ENCODE measurements around the gene HSF2.

- TF ChIP-seq FOXP2 (optimal IDR thresholded peaks at IDR 0.05; ENCODE audit: borderline replicate concordance, extremely low read depth, extremely low read length, insufficient read depth) (no peak), SIN3A (IDR thresholded peaks at IDR 0.05; ENCODE audit: borderline replicate concordance, insufficient read depth, low read length) (no peak), TAF1 (IDR thresholded peaks at IDR 0.05; ENCODE audit: borderline replicate concordance, insufficient read depth, low read length) (no peak), POLR2AphosphoS5 (IDR thresholded peaks at IDR 0.05; ENCODE audit: low read depth, low read length) (no peak)
- TF ChIP-seq, protein P1, sequence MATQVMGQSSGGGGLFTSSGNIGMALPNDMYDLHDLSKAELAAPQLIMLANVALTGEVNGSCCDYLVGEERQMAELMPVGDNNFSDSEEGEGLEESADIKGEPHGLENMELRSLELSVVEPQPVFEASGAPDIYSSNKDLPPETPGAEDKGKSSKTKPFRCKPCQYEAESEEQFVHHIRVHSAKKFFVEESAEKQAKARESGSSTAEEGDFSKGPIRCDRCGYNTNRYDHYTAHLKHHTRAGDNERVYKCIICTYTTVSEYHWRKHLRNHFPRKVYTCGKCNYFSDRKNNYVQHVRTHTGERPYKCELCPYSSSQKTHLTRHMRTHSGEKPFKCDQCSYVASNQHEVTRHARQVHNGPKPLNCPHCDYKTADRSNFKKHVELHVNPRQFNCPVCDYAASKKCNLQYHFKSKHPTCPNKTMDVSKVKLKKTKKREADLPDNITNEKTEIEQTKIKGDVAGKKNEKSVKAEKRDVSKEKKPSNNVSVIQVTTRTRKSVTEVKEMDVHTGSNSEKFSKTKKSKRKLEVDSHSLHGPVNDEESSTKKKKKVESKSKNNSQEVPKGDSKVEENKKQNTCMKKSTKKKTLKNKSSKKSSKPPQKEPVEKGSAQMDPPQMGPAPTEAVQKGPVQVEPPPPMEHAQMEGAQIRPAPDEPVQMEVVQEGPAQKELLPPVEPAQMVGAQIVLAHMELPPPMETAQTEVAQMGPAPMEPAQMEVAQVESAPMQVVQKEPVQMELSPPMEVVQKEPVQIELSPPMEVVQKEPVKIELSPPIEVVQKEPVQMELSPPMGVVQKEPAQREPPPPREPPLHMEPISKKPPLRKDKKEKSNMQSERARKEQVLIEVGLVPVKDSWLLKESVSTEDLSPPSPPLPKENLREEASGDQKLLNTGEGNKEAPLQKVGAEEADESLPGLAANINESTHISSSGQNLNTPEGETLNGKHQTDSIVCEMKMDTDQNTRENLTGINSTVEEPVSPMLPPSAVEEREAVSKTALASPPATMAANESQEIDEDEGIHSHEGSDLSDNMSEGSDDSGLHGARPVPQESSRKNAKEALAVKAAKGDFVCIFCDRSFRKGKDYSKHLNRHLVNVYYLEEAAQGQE (IDR thresholded peaks at IDR 0.05; ENCODE audit: insufficient read depth in 1 of 2, low read depth in 2 of 2, low read length in 2 of 2): no peak
Observed at GRCh38 chr6:122438975-122439374, 39.5 kb downstream of the HSF2 start.
